ENCODE measurements around the gene NINJ2.

The NINJ2 gene

GRCh38 chr12:608413-608812, 54.8 kb downstream of the NINJ2 start:
- no peak overlapping the region for H3K56ac ChIP-seq (ENCODE audit: low read length)
- no peak overlapping the region for H2BK15ac ChIP-seq (replicated peaks; ENCODE audit: low read depth)
- H3K23ac ChIP-seq (ENCODE audit: low read length) = no peak overlapping the region
- no peaks in the 10 kb centered on the region for H3K4me1 ChIP-seq (ENCODE audit: control insufficient read depth, low read depth, low read length)
- H4K5ac ChIP-seq (ENCODE audit: low read length) = no peak overlapping the region
- no peak overlapping the region for H3K27ac ChIP-seq (ENCODE audit: low read depth, low read length)
- H2BK5ac ChIP-seq (ENCODE audit: low read length) = no peak overlapping the region
- H3K36me3 ChIP-seq (ENCODE audit: control insufficient read depth, insufficient read depth, low read length) = no peaks in the 10 kb centered on the region
- no peak overlapping the region for H3K4me3 ChIP-seq (ENCODE audit: low read length)
- H3K9ac ChIP-seq (ENCODE audit: low read length) = no peak overlapping the region
- no peak overlapping the region for H2AK5ac ChIP-seq (ENCODE audit: low read length)
- H3K18ac ChIP-seq (ENCODE audit: low read length) = no peak overlapping the region
- no peak overlapping the region for H3K4me2 ChIP-seq (ENCODE audit: low read length)
- no CpG with 5 or more reads among the region's 3 CpGs for WGBS (ENCODE audit: extremely low coverage, insufficient coverage, low lambda C conversion rate)
- H3K27me3 ChIP-seq (ENCODE audit: insufficient read depth, low read length, poor library complexity) = no peaks in the 10 kb centered on the region
- no peak for DNase-seq
- H3K79me1 ChIP-seq (ENCODE audit: low read length) = no peaks in the 10 kb centered on the region
- no peaks in the 10 kb centered on the region for H3K79me2 ChIP-seq (ENCODE audit: control insufficient read depth, insufficient read depth, low read length)
- H2BK120ac ChIP-seq (ENCODE audit: low read depth, low read length) = no peak overlapping the region
- no peak overlapping the region for H4K8ac ChIP-seq (ENCODE audit: low read depth, low read length)
- no peak overlapping the region for H3K4ac ChIP-seq (ENCODE audit: low read depth, low read length)

GRCh38 chr12:607541-608001, 55.7 kb downstream of the NINJ2 start:
- no peak overlapping the region for H2BK15ac ChIP-seq (replicated peaks; ENCODE audit: low read depth)
- H3K79me2 ChIP-seq (ENCODE audit: control insufficient read depth, insufficient read depth, low read length) = no peaks in the 10 kb centered on the region
- no peak overlapping the region for H2BK5ac ChIP-seq (ENCODE audit: low read length)
- H3K4ac ChIP-seq (ENCODE audit: low read depth, low read length) = no peak overlapping the region
- no peak overlapping the region for H3K56ac ChIP-seq (ENCODE audit: low read length)
- H4K8ac ChIP-seq (ENCODE audit: low read depth, low read length) = no peak overlapping the region
- no CpG with 5 or more reads among the region's 5 CpGs for WGBS (ENCODE audit: extremely low coverage, insufficient coverage, low lambda C conversion rate)
- no peak overlapping the region for H3K4me3 ChIP-seq (ENCODE audit: low read length)
- no peak overlapping the region for H3K18ac ChIP-seq (ENCODE audit: low read length)
- no peaks in the 10 kb centered on the region for H3K36me3 ChIP-seq (ENCODE audit: control insufficient read depth, insufficient read depth, low read length)
- peak; percentile 66 for DNase-seq
- H2AK5ac ChIP-seq (ENCODE audit: low read length) = no peak overlapping the region
- no peak overlapping the region for H4K5ac ChIP-seq (ENCODE audit: low read length)
- no peak overlapping the region for H3K23ac ChIP-seq (ENCODE audit: low read length)
- H3K79me1 ChIP-seq (ENCODE audit: low read length) = no peaks in the 10 kb centered on the region
- H3K4me2 ChIP-seq (ENCODE audit: low read length) = no peak overlapping the region
- H3K4me1 ChIP-seq (ENCODE audit: control insufficient read depth, low read depth, low read length) = no peaks in the 10 kb centered on the region
- H3K27me3 ChIP-seq (ENCODE audit: insufficient read depth, low read length, poor library complexity) = no peaks in the 10 kb centered on the region
- H2BK120ac ChIP-seq (ENCODE audit: low read depth, low read length) = no peak overlapping the region
- no peak overlapping the region for H3K9ac ChIP-seq (ENCODE audit: low read length)
- no peak overlapping the region for H3K27ac ChIP-seq (ENCODE audit: low read depth, low read length)

DNA sequence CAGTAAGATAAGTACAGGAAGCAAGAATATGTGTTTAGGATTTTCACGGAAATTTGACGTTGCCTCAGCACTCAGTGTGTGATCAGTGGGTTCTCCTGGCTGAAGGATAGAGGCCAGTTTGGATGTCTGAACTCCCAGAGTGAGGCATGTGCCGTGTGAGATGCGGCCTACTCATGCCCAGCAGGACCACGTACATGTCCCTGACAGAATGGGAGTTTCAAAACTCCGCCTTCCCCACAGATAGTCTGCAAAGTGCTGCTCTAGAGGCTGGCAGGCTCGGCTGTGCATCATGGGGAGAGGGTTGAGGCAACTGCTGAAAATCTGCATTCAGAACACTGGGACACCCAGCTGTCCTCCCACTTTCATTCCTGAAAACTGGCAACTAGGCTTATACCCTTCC, 58.3 kb downstream of the NINJ2 start:
- no peak overlapping the region for H4K5ac ChIP-seq (ENCODE audit: low read length)
- H2AK5ac ChIP-seq (ENCODE audit: low read length) = no peak overlapping the region
- no peaks in the 10 kb centered on the region for H3K27me3 ChIP-seq (ENCODE audit: insufficient read depth, low read length, poor library complexity)
- H3K23ac ChIP-seq (ENCODE audit: low read length) = no peak overlapping the region
- H2BK15ac ChIP-seq (replicated peaks; ENCODE audit: low read depth) = no peak overlapping the region
- no peak overlapping the region for H3K27ac ChIP-seq (ENCODE audit: low read depth, low read length)
- H3K4me3 ChIP-seq (ENCODE audit: low read length) = no peak overlapping the region
- H2BK120ac ChIP-seq (ENCODE audit: low read depth, low read length) = no peak overlapping the region
- no peak overlapping the region for H3K56ac ChIP-seq (ENCODE audit: low read length)
- no peak overlapping the region for H3K9ac ChIP-seq (ENCODE audit: low read length)
- no peaks in the 10 kb centered on the region for H3K4me1 ChIP-seq (ENCODE audit: control insufficient read depth, low read depth, low read length)
- H3K4me2 ChIP-seq (ENCODE audit: low read length) = no peak overlapping the region
- H2BK5ac ChIP-seq (ENCODE audit: low read length) = no peak overlapping the region
- no peaks in the 10 kb centered on the region for H3K79me1 ChIP-seq (ENCODE audit: low read length)
- H3K4ac ChIP-seq (ENCODE audit: low read depth, low read length) = no peak overlapping the region
- WGBS (ENCODE audit: extremely low coverage, insufficient coverage, low lambda C conversion rate) = no CpG with 5 or more reads among the region's 7 CpGs
- no peak overlapping the region for H3K18ac ChIP-seq (ENCODE audit: low read length)
- no peak for DNase-seq
- H3K36me3 ChIP-seq (ENCODE audit: control insufficient read depth, insufficient read depth, low read length) = no peaks in the 10 kb centered on the region
- no peak overlapping the region for H4K8ac ChIP-seq (ENCODE audit: low read depth, low read length)
- no peaks in the 10 kb centered on the region for H3K79me2 ChIP-seq (ENCODE audit: control insufficient read depth, insufficient read depth, low read length)

DNA sequence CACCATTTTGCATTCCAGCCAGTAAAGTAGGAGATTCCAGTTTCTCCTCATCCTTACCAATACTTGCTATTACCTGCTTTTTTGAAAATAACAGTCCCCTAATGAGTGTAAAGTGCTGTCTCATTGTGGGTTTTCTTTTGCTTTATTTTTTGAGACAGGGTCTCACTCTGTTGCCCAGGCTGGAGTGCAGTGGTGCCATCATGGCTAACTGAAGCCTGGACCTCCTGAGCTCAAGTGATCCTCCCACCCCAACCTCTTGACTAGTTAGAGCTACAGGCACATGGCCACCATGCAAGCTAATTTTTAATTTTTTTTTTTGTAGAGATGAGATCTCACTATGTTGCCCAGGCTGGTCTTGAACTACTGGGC, 60.6 kb downstream of the NINJ2 start:
- Histone ChIP-seq H3K27ac (ENCODE audit: low read depth, low read length) (no peak overlapping the region), H3K79me1 (ENCODE audit: low read length) (no peaks in the 10 kb centered on the region), H3K27me3 (ENCODE audit: insufficient read depth, low read length, poor library complexity) (no peaks in the 10 kb centered on the region), H3K18ac (ENCODE audit: low read length) (no peak overlapping the region), H2AK5ac (ENCODE audit: low read length) (no peak overlapping the region), H2BK15ac (replicated peaks; ENCODE audit: low read depth) (no peak overlapping the region), H3K4ac (ENCODE audit: low read depth, low read length) (no peak overlapping the region), H3K36me3 (ENCODE audit: control insufficient read depth, insufficient read depth, low read length) (no peaks in the 10 kb centered on the region), H3K4me3 (ENCODE audit: low read length) (no peak overlapping the region), H3K4me1 (ENCODE audit: control insufficient read depth, low read depth, low read length) (no peaks in the 10 kb centered on the region), H2BK5ac (ENCODE audit: low read length) (no peak overlapping the region), H2BK120ac (ENCODE audit: low read depth, low read length) (no peak overlapping the region), H4K5ac (ENCODE audit: low read length) (no peak overlapping the region), H3K4me2 (ENCODE audit: low read length) (no peak overlapping the region), H3K56ac (ENCODE audit: low read length) (no peak overlapping the region), H3K23ac (ENCODE audit: low read length) (no peak overlapping the region), H3K9ac (ENCODE audit: low read length) (no peak overlapping the region), H4K8ac (ENCODE audit: low read depth, low read length) (no peak overlapping the region), H3K79me2 (ENCODE audit: control insufficient read depth, insufficient read depth, low read length) (no peaks in the 10 kb centered on the region)
- no peak for DNase-seq

DNA sequence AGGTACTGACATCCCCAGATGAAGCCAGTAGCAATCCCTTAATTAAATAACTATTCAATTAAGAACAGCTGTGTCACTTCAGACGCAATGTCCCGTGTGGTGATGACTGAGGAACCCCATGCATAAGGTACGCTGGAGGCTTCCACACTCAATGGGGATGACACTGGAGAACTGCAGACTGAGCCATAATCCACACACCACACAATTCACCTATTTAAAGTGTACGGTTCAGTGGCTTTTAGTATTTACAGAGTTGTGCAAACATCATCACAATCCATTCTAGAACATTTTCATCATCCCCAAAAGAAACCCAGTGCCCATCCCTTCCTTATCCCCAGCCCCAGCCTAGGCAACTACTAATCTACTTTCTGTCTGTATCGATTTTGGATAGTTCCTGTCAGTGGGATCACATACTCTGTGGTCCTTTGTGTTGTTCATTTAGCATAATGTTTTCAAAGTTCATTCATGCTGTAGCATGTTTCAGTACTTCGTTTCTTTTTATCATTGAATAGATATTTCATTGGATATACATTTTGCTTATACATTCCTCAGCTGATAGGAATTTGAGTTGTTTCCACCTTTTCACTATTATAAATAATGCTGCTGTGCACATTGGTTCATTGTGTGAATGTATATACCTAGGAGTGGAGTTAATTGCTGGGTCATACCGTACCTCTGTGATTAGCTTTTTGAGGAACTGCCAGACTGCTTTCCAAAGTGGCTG, 61.1 kb downstream of the NINJ2 start:
- H3K23ac ChIP-seq (ENCODE audit: low read length) = no peak overlapping the region
- no peaks in the 10 kb centered on the region for H3K79me1 ChIP-seq (ENCODE audit: low read length)
- no peak overlapping the region for H2BK5ac ChIP-seq (ENCODE audit: low read length)
- no peak overlapping the region for H2BK15ac ChIP-seq (replicated peaks; ENCODE audit: low read depth)
- H3K79me2 ChIP-seq (ENCODE audit: control insufficient read depth, insufficient read depth, low read length) = no peaks in the 10 kb centered on the region
- no peaks in the 10 kb centered on the region for H3K27me3 ChIP-seq (ENCODE audit: insufficient read depth, low read length, poor library complexity)
- H2AK5ac ChIP-seq (ENCODE audit: low read length) = no peak overlapping the region
- no peak overlapping the region for H3K27ac ChIP-seq (ENCODE audit: low read depth, low read length)
- no peaks in the 10 kb centered on the region for H3K36me3 ChIP-seq (ENCODE audit: control insufficient read depth, insufficient read depth, low read length)
- no peak overlapping the region for H3K9ac ChIP-seq (ENCODE audit: low read length)
- no CpG with 5 or more reads among the region's 7 CpGs for WGBS (ENCODE audit: extremely low coverage, insufficient coverage, low lambda C conversion rate)
- DNase-seq = no peak
- H3K4ac ChIP-seq (ENCODE audit: low read depth, low read length) = no peak overlapping the region
- H3K18ac ChIP-seq (ENCODE audit: low read length) = no peak overlapping the region
- no peak overlapping the region for H3K4me3 ChIP-seq (ENCODE audit: low read length)
- no peak overlapping the region for H4K5ac ChIP-seq (ENCODE audit: low read length)
- H3K4me2 ChIP-seq (ENCODE audit: low read length) = no peak overlapping the region
- no peak overlapping the region for H2BK120ac ChIP-seq (ENCODE audit: low read depth, low read length)
- H3K4me1 ChIP-seq (ENCODE audit: control insufficient read depth, low read depth, low read length) = no peaks in the 10 kb centered on the region
- no peak overlapping the region for H3K56ac ChIP-seq (ENCODE audit: low read length)
- H4K8ac ChIP-seq (ENCODE audit: low read depth, low read length) = no peak overlapping the region

DNA sequence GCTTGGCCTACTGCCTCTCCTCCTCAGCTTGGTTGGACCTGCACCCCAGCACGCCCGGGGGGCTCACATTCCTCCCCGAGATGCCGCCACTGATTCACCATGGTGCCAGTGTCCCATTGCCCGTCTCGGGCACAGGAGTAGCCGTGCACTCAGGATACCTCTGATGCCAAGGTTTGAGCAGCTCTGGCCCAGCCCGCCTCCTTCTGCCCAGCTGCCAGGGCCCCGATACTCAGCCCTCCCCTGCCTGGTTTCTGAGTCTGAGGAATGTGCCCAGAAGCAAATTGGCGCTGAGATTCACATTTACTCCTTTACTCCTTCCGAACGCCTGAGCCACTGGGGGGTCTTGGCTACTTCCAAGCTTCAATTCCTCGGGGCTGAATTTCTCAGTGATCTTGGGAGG, 63.5 kb downstream of the NINJ2 start:
- no peak for DNase-seq
- WGBS (ENCODE audit: extremely low coverage, insufficient coverage, low lambda C conversion rate) = no CpG with 5 or more reads among the region's 13 CpGs

More for the DNA sequence above, 63.5 kb downstream of the NINJ2 start:
- Histone ChIP-seq H3K4me2 (ENCODE audit: low read length) (no peak overlapping the region), H2AK5ac (ENCODE audit: low read length) (no peak overlapping the region), H3K27ac (ENCODE audit: low read depth, low read length) (no peak overlapping the region), H3K4ac (ENCODE audit: low read depth, low read length) (no peak overlapping the region), H2BK5ac (ENCODE audit: low read length) (no peak overlapping the region), H3K27me3 (ENCODE audit: insufficient read depth, low read length, poor library complexity) (no peaks in the 10 kb centered on the region), H2BK120ac (ENCODE audit: low read depth, low read length) (no peak overlapping the region), H3K56ac (ENCODE audit: low read length) (no peak overlapping the region), H3K18ac (ENCODE audit: low read length) (no peak overlapping the region), H3K23ac (ENCODE audit: low read length) (no peak overlapping the region), H4K5ac (ENCODE audit: low read length) (no peak overlapping the region), H3K79me2 (ENCODE audit: control insufficient read depth, insufficient read depth, low read length) (no peaks in the 10 kb centered on the region), H3K4me3 (ENCODE audit: low read length) (no peak overlapping the region), H3K4me1 (ENCODE audit: control insufficient read depth, low read depth, low read length) (no peaks in the 10 kb centered on the region), H3K9ac (ENCODE audit: low read length) (no peak overlapping the region), H3K36me3 (ENCODE audit: control insufficient read depth, insufficient read depth, low read length) (no peaks in the 10 kb centered on the region), H3K79me1 (ENCODE audit: low read length) (no peaks in the 10 kb centered on the region), H4K8ac (ENCODE audit: low read depth, low read length) (no peak overlapping the region), H2BK15ac (replicated peaks; ENCODE audit: low read depth) (no peak overlapping the region)
